Suppressor macrophage treated with lipopolysaccharide for 1 hour (primary cell): Measurements from ENCODE around the gene RAB37.
A peak's percentile ranks its signal among the peaks of the same experiment; 100 is the strongest.

Experiments
- DNase-seq, 3 donors: peaks; one replicate each; pipeline ENCODE4 v3.0.0-alpha.2; 2020 to 2022

RAB37 gene

DNA sequence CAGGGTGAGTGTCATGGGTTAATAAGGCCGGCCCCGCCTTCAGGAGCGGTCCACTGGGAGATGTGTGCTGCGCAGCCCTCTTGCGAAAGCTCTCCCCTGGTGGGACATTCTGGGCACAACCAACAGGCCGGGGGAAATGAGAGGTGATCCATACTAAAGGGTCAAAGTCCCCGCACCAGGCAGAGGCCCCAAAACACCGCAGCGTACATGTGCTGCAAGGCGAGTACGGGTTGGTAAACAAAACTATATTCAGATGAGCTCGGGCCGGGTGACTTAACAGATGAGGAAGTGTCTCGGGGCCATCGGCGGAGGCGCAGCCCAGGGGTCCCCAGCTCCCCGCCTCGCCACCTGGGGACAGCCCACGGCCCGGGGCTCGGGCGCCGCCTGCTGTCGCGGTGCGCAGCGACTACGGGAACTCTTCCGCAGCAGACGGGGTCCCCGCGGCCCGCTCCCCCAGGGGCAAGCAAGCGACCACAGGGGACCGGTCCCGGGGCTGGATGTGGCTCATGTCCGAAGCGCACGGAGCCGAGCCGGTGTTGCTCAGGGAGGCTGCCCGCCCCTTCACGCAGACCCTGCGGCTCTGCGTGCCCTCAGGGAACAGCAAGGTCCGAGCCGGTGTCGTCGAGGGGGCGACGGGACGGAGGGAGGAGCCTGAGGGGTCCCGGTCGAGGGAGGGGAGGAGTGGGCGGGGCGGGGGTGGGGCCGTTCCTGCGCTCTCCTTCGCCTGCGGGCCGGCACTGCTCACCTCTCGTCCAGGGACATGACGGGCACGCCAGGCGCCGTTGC, at the start of gene RAB37:
RAB37 (plus strand) TSS at position 744 of the 786 bp plus-strand sequence; CDS start at position 761, 17 bp downstream.
- DNase-seq: peak; percentile 51 to 70 (median 58)

- peak in 1 of 3 donors; percentile 24 for DNase-seq
These were observed 49.2 kb upstream of the RAB37 start for GRCh38 chr17:74687886-74688285.

DNA sequence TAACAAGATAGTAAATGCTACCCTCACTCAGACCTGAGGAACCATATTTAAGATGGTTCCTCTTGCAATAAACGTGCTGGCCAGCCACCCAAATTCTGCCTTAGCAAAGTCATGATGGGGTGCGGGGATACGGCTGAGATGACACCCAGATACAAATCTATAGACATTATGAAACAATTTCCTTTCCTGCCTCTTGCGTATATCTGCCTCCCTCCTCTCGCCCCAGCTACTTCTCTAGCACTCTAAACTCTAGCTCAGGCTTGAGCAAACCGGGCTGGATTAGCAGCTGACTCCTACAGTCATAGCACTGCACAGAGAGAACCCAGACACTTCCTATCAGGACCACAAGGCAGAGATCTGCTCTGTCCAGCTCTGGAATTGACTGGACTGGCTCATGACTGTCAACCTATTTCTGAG, 46.6 kb upstream of the RAB37 start:
- peak; percentile 86 to 89 (median 88) for DNase-seq

DNA sequence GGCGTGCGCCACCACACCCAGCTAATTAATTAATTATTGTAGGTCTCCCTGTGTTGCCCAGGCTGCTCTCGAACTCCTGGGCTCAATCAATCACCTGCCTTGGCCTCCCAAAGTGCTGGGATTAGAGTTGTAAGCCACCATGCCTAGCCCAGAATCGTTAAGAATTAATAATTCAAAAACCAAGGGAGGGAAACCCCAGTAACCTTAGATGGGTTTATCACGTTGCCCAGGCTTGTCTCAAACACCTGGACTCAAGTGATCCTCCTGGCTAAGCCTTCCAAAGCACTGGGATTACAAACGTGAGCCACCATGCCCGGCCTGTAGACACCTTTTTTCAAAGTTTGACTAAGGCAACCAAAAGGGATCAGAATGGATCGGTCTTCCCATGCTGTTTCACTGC, 45.9 kb upstream of the RAB37 start:
- no peak for DNase-seq

GRCh38 chr17:74694081-74694480, 43.0 kb upstream of the RAB37 start:
- no peak for DNase-seq

DNA sequence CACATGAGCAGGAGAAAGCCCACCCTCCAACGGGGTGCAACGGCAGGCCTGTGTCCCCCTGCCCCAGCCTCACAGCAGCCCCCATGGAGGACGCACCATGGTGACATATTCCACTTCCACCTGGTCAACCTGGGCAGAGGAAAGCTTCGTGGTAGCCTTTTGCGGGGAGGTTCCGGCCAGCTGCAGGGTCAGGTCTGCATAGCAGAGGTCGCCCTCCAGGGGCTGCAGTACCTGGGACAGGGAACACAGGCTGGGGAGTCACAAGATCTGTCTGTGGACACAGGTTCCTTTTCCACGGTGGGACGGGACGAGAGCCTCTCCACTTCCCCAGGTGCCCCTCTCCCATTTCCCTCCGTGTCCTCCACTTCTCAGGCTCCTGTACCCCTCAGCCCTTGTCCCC, 41.4 kb upstream of the RAB37 start:
- DNase-seq: no peak

GRCh38 chr17:74697515-74697914, 39.5 kb upstream of the RAB37 start:
- DNase-seq: peak; percentile 84 to 85 (median 85)

GRCh38 chr17:74698069-74698468, 39.0 kb upstream of the RAB37 start:
- DNase-seq: no peak

DNA sequence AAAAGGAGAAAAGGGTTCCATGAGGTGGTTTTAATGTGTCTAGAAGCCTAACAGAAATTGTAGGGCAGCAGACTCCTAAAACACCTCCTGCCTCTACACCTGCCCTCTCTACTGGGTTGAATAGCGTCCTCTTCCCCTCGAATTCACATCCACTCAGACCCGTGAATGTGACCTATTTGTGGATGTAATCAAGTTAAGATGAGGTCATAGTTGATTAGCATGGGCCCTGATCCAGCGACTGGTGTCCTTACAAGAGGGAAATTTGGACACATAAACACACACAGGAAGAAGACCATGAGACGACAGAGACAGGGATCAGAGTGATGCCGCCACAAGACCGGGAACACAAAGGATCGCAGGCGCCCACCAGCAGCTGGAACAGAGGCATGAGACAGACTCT, 37.8 kb upstream of the RAB37 start:
- no peak for DNase-seq

DNA sequence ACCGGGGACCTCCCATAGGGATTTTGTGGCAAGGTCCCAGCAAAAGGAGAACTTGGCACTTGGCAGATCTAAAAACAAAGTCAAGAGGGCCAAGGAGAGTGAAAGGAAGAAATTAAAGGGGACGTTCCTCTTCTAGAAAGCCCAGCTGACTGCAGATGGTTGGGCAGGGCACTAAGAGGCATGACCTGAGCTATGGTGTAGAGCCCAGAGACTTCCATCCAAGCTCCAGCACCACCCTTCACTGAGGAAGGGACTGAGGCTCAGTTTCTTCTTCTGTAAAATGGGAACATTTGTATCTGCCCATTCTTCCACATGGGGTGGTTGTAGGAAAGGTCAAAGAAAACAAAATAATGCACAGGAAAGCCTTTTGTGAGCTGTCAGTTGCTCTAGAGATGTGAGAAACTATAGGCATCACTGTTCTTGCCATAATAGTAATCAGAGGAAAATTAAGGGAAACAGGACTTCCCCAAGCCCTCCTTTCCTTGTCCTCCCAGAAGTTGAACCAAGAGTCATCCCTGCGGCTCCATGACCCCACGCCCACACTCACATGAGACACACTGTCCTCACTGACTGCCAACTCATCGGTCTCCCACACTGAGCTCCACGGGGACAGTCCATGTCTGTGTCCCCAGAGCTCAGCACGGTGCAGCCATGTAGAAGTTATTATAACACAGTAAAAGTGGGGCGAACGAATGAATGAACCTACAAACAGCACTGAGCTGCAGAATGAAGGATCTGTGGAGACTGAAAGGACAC, 34.8 kb upstream of the RAB37 start:
- DNase-seq: peak; percentile 94 to 95 (median 95)

DNA sequence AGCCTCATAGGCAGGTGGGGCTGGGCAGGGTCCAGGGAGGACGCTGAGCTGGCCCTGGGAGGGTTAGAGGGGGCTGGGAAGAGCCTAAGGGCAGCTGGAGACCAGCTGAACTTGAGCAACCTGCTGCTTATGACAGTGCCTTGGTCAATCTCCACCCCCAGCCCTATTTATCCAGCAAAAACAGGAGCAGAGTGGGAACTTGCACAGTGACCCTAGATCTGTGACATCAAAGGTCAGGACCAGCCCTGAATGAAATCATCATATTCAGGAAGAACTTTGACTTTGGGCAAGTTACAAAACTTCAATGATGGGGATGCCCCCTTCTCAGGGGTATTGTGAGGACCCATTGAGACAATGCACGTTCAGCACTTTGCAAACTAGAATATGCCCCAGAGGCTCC, 33.7 kb upstream of the RAB37 start:
- DNase-seq: peak; percentile 42 to 61 (median 44)

DNA sequence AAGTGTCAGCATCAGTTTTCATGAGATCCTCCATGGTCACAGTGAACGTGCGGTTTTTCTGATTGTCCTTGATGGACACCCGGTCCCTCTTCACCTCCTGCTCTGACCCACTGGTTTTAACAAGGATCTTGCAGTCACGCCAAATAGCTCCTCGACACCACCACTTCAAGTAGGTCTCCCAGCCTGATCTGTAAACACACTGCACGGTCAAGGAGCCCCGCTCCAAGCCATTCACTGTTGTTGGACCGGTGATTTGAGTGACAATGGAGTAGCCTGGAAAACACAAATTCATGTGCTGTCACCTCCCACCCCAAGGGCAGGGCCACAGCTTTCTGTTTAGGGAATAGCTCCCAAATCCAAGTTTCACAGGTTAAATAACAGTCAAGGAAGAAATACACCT, 32.5 kb upstream of the RAB37 start:
- no peak for DNase-seq

DNA sequence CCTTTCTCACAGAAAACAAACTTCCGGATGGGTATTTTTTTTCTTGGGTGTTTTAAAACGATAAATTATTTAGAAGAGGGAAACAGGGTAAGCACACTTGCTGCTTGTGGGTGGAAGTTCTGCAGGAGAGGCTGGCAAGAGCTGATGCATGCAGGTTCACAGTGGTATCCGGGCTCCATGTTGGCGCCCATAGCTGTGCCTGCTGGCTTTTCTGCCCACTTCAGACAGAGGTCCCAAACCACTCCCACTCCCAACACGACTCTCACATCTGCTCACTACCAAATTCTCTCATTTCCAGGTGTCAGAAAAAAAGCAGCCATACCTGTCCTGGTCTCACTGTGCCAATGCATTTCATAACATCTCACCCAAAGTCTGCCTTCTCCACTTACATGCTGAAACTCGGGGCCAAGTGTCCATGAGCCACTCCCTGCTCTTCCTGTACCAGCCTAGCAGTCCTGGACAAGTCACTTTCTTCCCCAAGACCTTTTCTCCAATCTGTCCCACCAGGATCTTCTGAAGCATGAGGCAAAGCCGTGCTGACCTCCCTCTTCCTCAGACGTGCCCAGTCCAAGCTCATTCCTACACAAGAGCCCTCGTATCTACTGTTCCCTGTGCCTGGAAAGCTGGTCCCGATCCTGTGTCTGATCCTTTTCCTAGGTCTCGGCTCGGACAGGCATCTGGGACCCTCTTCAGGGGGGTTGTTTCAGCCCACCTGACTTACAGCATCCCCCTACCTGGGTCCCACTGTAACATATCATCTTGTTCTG, 25.8 kb upstream of the RAB37 start:
- no peak for DNase-seq

DNA sequence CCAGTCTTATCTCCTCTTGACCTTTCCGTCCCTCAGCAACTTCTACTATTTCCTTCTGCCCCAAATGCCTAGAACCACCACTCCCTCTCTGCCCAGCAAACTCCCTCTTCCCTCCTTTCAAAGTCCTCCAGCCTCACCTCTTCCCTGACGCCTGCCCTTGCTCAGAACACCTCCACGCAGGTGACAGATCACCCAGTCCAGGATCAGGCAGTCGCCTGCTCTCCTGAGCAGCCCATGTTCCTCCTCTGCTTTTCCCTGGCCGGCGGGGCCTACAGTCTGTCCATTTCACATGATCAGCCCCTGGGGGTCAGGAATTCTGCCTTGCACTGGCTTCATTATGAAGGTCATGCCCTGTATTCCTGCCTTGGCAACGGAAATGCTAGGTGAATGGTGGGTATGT, 24.8 kb upstream of the RAB37 start:
- no peak for DNase-seq

DNA sequence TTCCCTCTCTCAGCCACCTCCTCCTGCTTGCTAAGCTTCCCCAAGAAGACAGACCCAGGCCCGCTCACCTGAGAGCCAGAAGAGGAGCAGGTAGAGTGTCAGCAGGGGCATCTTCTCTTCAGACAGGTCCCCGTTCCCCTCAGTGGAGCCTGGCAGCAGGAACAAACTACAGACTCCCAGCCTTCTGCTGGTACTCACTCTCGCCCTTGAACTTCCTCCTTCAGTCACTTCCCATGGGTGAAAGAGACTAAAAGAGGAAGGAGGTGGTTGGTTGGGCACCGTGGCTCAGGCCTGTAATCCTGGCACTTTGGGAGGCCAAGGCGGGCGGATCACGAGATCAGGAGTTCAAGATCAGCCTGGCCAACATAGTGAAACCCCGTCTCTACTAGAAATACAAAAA, 24.3 kb upstream of the RAB37 start, which contains the start of gene CD300LF:
CD300LF (minus strand) TSS at position 168 of the 400 bp plus-strand sequence; CDS start at position 111, 57 bp downstream.
- DNase-seq: peak; percentile 85 to 88 (median 85)

- DNase-seq: peak; percentile 55 to 68 (median 60)
These were observed 23.8 kb upstream of the RAB37 start for GRCh38 chr17:74713171-74713755.

DNA sequence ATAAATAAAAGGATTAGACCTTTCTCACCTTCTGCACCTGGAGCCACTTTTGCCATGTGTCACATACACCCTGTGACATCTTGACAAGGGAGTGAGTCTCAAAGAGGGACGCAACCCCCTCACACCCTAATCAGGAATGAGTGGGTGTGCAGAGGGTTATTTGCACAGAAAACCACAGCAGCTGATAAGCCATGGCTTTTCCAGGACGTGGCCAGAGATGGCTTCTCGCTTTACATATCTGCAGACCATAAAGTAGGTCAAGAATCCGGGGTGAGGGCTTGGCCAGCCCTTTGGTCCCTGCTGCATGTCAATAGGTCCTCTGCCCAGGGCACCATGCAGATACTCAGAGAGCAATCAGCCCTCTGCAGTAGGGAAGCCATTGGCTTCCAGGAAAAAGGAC, 21.9 kb upstream of the RAB37 start:
- DNase-seq: no peak

DNA sequence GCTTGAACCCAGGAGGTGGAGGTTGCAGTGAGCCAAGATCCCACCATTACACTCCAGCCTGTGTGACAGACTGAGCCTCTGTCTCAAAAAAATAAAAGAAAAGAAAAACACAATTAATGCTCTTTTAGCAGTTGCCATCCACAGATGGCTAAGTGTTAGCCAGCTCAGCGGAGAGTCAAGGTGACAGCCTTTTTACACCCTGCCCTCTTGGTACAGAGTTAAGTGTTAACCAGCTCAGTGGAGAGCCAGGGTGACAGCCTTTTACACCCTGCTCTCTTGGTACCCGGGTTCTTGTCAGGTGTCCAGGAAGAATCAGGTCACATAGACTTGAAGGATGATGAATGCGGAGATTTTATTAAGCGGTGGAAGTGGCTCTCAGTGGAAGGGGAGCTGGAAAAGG, 16.6 kb upstream of the RAB37 start:
- DNase-seq: no peak

GRCh38 chr17:74722782-74723181, 14.3 kb upstream of the RAB37 start:
- no peak for DNase-seq

- DNase-seq: no peak
These were observed 13.2 kb upstream of the RAB37 start for GRCh38 chr17:74723891-74724290.

DNA sequence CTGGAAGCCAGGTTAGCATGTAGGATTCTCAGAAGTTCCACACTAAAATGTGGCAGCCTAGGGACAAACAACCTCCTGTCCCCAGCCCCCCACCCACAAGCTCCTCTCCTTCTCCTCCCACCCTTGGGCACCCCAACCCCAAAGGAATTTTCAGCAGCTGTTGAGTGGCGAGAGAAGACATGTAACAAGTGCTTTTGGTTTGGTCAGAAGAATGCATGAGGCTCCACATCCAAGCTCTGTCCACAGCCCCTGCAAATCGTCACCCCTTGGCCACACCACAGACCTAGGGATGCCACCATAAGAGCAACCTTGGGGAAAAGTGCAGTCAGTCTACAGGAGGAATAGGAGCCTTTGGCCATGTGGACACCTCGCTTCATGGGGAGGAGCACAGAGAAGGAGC, 11.9 kb upstream of the RAB37 start:
- DNase-seq: no peak

GRCh38 chr17:74728033-74728701, 8.9 kb upstream of the RAB37 start:
- DNase-seq: no peak
